ENCODE results near the gene DDC.

DDC gene

DNA sequence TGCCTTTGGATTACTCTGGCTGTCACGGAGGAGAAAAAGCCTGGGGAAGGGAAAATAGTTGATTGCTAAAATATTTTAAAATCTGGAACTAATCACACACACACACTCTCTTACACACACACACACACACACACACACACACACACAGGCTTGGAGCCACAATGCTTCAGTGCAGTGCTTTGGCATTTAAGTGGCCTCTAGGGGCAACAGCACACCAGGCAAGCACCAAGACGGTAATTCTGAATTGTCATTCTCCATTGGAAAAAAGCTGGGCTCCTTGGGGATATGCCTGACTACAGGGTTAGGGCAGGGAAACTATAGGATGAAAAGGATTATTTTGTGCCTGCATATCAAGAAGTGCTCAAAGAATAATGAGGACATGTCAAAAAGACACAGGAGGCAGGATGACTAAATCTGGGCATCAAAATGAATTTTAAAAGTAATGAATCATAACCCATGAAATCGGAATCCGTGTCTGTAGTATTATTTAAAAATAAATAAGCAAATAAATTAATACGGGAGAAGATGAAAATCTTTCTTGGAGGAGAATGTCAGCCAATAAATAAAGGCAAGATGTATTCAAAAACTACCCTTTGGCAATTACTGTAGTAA, 30.4 kb upstream of the DDC start:
- TF ChIP-seq, protein P1, sequence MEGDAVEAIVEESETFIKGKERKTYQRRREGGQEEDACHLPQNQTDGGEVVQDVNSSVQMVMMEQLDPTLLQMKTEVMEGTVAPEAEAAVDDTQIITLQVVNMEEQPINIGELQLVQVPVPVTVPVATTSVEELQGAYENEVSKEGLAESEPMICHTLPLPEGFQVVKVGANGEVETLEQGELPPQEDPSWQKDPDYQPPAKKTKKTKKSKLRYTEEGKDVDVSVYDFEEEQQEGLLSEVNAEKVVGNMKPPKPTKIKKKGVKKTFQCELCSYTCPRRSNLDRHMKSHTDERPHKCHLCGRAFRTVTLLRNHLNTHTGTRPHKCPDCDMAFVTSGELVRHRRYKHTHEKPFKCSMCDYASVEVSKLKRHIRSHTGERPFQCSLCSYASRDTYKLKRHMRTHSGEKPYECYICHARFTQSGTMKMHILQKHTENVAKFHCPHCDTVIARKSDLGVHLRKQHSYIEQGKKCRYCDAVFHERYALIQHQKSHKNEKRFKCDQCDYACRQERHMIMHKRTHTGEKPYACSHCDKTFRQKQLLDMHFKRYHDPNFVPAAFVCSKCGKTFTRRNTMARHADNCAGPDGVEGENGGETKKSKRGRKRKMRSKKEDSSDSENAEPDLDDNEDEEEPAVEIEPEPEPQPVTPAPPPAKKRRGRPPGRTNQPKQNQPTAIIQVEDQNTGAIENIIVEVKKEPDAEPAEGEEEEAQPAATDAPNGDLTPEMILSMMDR (IDR thresholded peaks at IDR 0.05; ENCODE audit: insufficient read depth, low read length, missing control alignments), result peak; percentile 52
- POLR2A ChIA-PET, result no interaction called here
- CTCF ChIA-PET, result interaction anchor here (0.9 kb wide), 1 partner anchor 23 kb away, joined by 3 read pairs; no protein-coding TSS in a partner anchor
- H3K4me3 ChIP-seq (ENCODE audit: low read depth, low read length), result no peak overlapping the region
- no peak for DNase-seq (ENCODE audit: low read depth, low spot score)

DNA sequence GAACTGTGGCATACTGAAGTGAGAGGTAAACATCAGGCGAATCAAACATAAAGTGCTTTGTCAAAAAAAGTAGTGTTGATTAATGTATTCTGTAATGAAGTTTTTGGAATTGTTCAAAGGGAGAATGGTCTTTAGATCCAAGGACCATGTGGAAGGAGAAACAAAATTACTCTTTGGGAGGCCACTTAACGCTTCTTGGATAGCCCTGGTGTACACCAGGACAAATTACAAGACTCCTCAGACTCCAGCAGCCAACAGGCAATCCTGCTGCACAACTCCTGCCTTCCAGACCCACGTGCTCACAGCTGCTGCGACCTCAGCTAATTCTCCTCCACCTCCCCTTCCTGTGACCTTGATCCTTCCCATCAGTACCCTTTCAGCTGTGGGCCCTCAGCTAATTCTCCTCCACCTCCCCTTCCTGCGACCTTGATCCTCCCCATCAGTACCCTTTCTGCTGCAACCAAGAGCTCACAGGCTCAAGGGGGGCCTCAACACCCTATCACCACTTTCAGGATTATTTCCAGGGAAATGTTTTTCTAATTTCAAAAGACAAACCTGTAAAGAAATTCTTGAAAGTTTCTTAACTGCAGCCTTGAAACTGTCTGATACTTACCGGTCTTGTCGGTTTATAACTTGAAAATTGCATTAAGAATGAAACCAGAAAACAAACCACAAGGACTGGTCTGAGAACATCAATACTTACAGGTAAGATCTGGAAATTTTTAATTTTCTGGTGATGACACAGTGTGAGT, 29.7 kb upstream of the DDC start:
- TF ChIP-seq, protein P1 (IDR thresholded peaks at IDR 0.05; ENCODE audit: insufficient read depth, low read length, missing control alignments), result no peak
- DNase-seq (ENCODE audit: low read depth, low spot score), result no peak
- ChIA-PET POLR2A (no interaction called here), CTCF (interaction anchor here (1.2 to 1.8 kb wide), 3 partner anchors 126 to 546 kb away, joined by 3 to 6 read pairs (median 4); no protein-coding TSS in a partner anchor)
- no peak overlapping the region for H3K4me3 ChIP-seq (ENCODE audit: low read depth, low read length)

DNA sequence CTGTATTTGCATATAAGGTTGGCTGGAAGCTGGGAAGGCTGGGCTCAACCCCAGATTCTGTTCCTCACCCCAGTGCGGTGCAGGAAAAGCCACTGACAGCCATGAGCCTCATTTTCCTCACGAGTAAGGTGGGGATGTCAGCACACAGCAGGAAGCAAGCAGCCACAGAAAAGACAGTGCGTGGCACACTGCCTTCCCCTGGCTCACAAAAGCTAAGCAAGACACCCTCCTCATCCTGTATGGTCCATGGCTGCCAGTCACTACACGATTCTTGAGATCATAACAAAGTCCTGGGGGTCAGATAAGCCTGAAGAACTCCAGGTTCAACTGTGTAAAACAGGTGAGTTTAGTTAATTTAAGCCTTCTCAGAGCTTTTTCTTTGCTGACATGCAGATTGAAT, 28.9 kb upstream of the DDC start:
- ChIA-PET POLR2A (no interaction called here), CTCF (interaction anchor here (0.7 to 1.8 kb wide), 6 partner anchors 39 to 567 kb away, joined by 3 to 6 read pairs (median 4); no protein-coding TSS in a partner anchor)
- TF ChIP-seq, protein P1 (IDR thresholded peaks at IDR 0.05; ENCODE audit: insufficient read depth, low read length, missing control alignments), result no peak
- DNase-seq (ENCODE audit: low read depth, low spot score), result no peak
- no peak overlapping the region for H3K4me3 ChIP-seq (ENCODE audit: low read depth, low read length)

DNA sequence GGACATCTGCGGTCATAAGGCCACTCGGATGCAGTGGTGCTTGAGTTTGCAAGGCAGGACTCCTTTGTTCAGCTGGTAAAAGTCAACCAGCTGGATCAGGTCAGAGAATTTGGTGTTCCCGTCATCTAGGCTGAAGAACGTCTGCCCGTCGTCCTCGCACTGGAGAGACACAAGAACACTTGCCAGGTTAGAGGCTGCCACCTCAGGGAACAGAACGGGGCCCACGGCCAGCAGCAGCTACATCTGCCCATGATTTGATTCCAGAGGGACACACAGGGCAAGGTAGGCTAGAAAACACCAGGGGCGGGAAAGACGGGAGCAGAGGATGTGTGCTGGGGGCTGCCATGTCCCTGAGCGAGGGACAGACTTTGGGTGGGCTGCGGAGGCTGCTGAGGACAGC, 27.7 kb upstream of the DDC start:
- ChIA-PET CTCF (no interaction called here), POLR2A (no interaction called here)
- no peak overlapping the region for H3K4me3 ChIP-seq (ENCODE audit: low read depth, low read length)
- TF ChIP-seq, protein P1 (IDR thresholded peaks at IDR 0.05; ENCODE audit: insufficient read depth, low read length, missing control alignments), result no peak
- no peak for DNase-seq (ENCODE audit: low read depth, low spot score)

DNA sequence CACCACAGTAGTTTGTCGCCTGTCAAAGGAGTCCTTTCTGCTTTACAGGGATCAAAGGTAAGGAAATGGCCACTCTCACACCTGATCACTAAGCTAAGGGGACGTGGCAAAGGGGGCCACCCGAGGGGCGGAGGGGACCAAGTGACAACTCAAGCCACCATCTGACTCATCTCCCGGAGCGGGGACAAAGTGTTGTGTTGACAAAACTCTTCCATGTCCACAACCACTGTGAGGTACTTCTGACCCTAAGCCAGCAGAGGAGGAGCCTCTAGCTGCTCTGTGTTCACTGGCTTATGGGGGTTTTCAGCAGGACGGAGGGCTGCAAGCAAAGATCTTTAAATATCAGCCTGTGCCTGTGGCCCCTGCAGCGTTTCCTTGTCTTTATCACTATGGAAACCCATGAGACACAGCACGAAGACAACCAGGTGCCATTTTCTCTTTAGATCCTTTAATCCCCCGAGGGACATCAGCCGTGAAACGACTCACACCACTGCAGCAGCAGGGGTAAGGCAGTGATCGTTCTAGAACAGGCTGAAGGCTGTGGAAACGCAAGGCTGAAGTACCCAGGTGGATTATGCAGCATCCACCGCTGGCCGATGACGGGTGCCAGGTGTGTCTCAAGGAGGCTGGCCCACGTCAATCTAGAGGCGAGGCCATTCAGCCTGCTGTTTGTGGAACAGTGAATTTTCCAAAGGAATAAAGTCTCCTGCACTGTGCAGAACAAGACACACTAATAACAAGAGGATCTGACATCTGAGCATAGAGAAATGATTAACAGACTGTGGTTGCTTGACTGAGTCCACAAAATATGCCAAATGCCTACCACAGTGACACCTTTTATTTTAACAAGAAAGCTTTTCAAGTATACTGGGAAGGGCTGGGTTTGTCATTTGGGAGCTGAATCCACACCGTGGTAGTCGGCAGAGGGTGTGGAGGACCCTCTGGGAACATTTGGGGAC, 26.6 kb upstream of the DDC start:
- no peak overlapping the region for H3K4me3 ChIP-seq (ENCODE audit: low read depth, low read length)
- no peak for DNase-seq (ENCODE audit: low read depth, low spot score)
- POLR2A ChIA-PET, result no interaction called here
- CTCF ChIA-PET, result interaction anchor here (1.1 to 1.2 kb wide), 2 partner anchors 33 to 41 kb away, joined by 3 read pairs; no protein-coding TSS in a partner anchor
- TF ChIP-seq, protein P1 (IDR thresholded peaks at IDR 0.05; ENCODE audit: insufficient read depth, low read length, missing control alignments), result no peak
